ENCODE measurements around the gene NLGN2. TPM values are rescaled to one million over a fixed set of nuclear protein-coding genes. Genes with fewer than 3 reads are reported as not detected.

The NLGN2 gene
- total RNA-seq, 1 experiment from 2014 or later, result 2.2 TPM

DNA sequence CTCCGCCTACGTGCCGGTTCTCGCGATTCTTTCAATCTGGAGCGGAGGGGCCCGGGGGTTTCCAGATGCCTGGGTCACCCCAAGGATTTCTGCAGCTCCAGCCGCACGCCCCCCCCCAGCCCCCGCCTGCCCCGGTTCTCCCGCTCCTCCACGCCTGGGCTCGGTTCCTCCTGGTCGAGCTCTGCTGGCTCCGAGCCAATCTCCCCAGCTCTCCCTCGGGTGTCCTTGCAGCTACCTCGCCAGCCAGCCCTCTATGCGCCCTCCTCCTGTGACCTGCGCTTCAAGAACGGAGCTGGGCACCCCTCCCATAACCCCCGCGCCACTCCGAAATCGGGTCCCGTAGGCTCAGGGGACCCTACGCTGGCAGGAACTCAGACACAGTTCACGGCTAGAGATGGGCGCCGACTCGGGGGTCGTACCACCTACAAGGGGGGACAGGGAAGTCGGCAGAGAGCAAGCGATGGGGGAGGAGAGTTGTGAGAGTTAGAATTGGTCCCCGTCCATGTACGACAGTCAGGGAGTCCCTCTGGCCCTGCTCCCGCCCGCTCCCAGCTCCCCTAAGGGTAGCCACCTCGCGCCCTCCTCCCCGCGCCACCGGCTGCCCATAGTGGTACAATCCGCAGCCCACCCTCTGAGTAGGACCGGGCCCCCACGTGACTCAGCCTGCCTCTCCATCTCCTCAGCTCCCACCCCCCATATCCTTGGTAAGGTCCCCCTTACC is 32.6 kb downstream of the NLGN2 start:
- H3K27ac ChIP-seq, result no peak overlapping the region
- no peak overlapping the region for H3K4me3 ChIP-seq
- H3K4me1 ChIP-seq (replicated peaks), result peaks cover 34% of the 10 kb centered on the region
- peaks cover 51% of the 10 kb centered on the region for H3K27me3 ChIP-seq (replicated peaks)
- no peaks in the 10 kb centered on the region for H3K36me3 ChIP-seq
- no peak for DNase-seq (ENCODE audit: low read depth in 1 of 2, low spot score in 2 of 2)
- no peaks in the 10 kb centered on the region for H3K9me3 ChIP-seq (replicated peaks)

DNA sequence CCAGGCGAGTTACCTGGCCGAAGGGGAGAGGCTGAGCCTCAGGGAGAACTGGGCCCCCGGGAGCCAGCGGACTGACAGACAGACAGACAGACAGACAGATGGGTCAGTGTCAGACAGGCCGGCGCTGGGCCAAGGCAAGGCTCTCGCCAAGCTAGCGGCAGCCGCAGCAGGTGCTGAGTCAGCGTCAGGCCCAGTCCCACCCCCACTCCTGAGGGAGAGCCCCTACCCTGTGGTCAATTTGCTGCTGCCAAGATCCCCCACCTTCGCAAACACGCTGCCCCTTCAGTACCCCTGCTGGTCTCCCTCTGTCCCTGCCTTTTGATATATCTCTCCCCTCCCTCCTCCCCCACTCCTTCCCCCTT is 33.2 kb downstream of the NLGN2 start:
- Histone ChIP-seq H3K36me3 (no peaks in the 10 kb centered on the region), H3K4me3 (no peak overlapping the region), H3K27ac (no peak overlapping the region), H3K27me3 (replicated peaks) (peaks cover 50% of the 10 kb centered on the region), H3K9me3 (replicated peaks) (no peaks in the 10 kb centered on the region), H3K4me1 (replicated peaks) (peaks cover 28% of the 10 kb centered on the region)
- DNase-seq (ENCODE audit: low read depth in 1 of 2, low spot score in 2 of 2), result no peak

DNA sequence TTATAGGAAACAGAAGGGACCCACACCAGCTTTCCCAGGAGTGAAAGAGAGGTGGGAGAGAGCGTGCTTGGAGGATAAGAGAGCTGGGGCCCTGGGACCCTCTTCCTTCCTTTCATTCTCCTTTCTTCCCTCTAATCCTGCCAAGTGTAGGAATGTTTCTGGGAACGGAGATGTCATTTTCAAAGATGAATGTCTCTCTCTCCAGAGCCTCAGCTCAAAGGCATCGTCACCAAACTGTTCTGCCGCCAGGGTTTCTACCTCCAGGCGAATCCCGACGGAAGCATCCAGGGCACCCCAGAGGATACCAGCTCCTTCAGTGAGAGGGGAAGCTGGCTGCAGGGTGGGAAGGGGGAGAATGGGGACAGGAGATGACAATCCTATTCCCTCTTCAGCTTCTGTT is 33.6 kb downstream of the NLGN2 start:
- no peak overlapping the region for H3K27ac ChIP-seq
- peaks cover 51% of the 10 kb centered on the region for H3K27me3 ChIP-seq (replicated peaks)
- no peak for DNase-seq (ENCODE audit: low read depth in 1 of 2, low spot score in 2 of 2)
- no peaks in the 10 kb centered on the region for H3K9me3 ChIP-seq (replicated peaks)
- no peaks in the 10 kb centered on the region for H3K36me3 ChIP-seq
- no peak overlapping the region for H3K4me3 ChIP-seq
- H3K4me1 ChIP-seq (replicated peaks), result peaks cover 24% of the 10 kb centered on the region

DNA sequence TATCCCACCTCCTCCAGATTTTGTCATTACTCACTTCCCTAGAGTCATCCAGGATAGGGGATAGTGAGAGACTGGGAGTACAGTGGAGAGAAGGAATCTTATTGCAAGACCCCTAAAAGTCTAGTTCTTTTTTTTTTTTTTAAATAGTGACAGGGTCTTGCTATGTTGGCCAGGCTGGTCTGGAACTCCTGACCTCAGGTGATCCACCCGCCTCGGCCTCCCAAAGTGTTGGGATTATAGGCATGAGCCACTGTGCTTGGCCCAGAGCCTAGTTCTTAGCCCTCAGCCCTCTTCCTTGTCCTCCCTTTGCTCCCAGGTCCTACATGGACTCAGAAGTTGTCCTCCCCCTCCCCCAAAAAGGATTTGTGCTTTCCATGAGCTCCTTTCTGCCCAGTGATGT is 34.5 kb downstream of the NLGN2 start:
- DNase-seq (ENCODE audit: low read depth in 1 of 2, low spot score in 2 of 2), result no peak
- Histone ChIP-seq H3K4me1 (replicated peaks) (peaks cover 15% of the 10 kb centered on the region), H3K9me3 (replicated peaks) (no peaks in the 10 kb centered on the region), H3K36me3 (no peaks in the 10 kb centered on the region), H3K27ac (no peak overlapping the region), H3K4me3 (no peak overlapping the region), H3K27me3 (replicated peaks) (peaks cover 44% of the 10 kb centered on the region)

DNA sequence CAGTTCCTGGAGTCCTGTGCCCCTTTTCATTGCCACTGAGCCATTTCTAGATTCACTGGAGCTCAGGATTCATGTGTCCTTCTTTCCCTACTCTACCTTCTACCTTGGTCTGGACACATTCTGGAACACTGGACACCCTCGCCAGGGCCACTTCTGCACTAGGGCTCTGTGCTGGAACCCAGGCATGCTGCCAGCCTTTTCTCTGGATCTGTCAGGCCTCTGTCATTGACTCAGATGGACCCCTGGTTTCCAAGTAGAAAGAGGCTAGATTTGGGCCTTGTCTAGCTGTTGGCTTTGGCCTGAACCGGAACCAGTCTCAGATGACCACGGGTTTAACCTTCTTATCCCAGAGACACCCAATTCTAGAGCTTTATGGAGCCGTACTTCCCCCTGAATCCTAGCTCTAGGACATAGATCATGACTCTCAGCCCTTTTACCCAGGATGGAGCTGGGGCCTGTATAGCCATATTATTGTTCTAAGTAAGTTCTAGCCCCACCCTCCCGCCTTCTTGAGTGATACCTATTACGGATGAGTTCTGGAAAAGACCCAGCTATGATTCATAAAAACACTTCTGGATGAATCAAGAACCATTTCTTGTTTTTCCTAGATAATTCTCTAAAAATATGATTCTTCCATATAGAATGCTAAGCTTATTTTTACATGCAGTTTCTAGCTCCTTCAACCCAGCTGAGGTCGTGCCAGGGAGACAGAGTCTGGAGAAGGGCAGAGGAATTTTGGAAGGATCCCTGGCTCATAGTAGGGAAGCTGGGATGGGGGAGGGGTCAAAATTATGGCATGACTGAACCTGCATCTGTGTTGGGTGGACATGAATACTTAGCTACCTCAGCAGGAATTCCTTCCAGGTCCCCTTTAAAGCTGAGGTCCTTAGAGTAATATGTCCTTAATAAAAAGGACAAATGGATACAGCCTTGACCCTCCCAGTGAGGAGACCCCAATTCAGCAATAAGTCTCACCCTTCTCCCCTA is 36.1 kb downstream of the NLGN2 start:
- Histone ChIP-seq H3K9me3 (replicated peaks) (no peaks in the 10 kb centered on the region), H3K4me1 (replicated peaks) (peaks cover 11% of the 10 kb centered on the region), H3K27me3 (replicated peaks) (peaks cover 29% of the 10 kb centered on the region), H3K27ac (no peak overlapping the region), H3K36me3 (no peaks in the 10 kb centered on the region), H3K4me3 (no peak overlapping the region)
- DNase-seq (ENCODE audit: low read depth in 1 of 2, low spot score in 2 of 2), result no peak

DNA sequence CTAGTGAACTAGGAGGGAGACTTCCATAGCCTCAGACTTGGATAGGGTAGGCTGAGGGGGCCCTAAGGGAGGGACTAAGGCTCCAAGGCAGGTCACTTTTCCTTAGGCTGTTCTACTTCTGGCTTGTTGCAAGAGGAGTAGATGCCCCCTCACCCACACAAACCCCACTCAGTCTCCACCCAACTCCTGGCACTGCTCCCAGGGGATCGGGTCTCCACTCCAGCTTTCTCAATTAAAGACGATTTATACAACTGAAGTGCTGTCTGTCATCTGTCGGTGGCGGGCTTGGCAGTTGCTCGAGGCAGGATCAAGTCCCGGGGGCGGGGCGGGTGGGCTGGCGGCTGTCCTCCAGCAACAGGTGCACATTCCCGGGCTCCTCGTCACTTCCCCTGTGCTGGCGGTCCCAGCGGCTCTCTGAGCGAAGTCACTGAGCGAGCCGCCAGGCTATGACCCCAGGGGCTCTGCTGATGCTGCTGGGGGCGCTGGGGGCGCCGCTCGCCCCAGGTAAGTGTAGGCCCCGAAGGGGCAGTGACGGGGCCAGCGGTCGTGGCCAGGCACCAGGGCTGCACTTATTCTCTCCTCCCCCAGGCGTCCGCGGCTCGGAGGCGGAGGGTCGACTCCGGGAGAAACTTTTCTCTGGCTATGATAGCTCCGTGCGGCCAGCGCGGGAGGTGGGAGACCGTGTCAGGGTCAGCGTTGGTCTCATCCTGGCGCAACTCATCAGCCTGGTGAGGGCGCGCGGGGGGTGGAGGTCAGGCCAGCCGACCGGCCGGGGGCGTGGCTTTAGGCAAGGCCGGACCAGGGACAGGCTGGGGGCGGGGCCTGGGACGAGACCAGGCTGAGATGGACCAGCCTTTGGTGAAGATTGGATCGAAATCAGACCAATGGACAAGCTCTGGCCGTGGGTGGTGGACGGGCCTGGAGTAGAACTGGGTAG is 37.3 kb downstream of the NLGN2 start, which contains the start of gene CHRNB1:
Gene CHRNB1, plus strand, starts transcription at position 380 of the 937 bp plus-strand sequence. Its CDS starts 67 bp downstream, at position 447.
- no peak within 1 kb of the TSS for H3K27ac ChIP-seq
- H3K27me3 ChIP-seq (replicated peaks), result peaks cover 20% of the 10 kb centered on the region
- H3K9me3 ChIP-seq (replicated peaks), result no peaks in the 10 kb centered on the region
- H3K4me1 ChIP-seq (replicated peaks), result peaks cover 7% of the 10 kb centered on the region; the same call in 1 of the 2 replicates
- H3K36me3 ChIP-seq, result no peaks in the 10 kb centered on the region
- no peak for DNase-seq (ENCODE audit: low read depth in 1 of 2, low spot score in 2 of 2)
- H3K4me3 ChIP-seq, result no peak within 1 kb of the TSS

DNA sequence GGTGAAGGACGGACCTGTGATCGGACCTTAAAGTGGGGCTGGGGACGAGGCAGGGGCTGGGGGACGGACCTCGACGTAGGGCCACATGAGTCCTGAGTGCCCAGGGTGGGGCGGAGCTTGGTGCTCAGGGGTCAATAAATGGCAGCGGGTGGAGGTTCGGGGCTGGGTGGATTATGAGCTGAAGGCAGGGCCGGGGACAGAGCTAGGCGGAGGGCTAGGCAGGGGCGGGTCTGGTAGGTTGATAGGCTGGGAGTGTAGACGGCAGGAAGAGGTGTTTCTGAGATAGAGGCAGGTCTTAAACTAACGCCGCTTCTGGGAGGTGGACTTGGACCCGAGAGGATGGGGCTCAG is 37.9 kb downstream of the NLGN2 start:
- no peak for DNase-seq (ENCODE audit: low read depth in 1 of 2, low spot score in 2 of 2)
- H3K4me1 ChIP-seq (replicated peaks), result peaks cover 1% of the 10 kb centered on the region; the same call in 1 of the 2 replicates
- H3K9me3 ChIP-seq (replicated peaks), result no peaks in the 10 kb centered on the region
- no peak overlapping the region for H3K4me3 ChIP-seq
- H3K36me3 ChIP-seq, result no peaks in the 10 kb centered on the region
- no peak overlapping the region for H3K27ac ChIP-seq
- peaks cover 13% of the 10 kb centered on the region for H3K27me3 ChIP-seq (replicated peaks)

DNA sequence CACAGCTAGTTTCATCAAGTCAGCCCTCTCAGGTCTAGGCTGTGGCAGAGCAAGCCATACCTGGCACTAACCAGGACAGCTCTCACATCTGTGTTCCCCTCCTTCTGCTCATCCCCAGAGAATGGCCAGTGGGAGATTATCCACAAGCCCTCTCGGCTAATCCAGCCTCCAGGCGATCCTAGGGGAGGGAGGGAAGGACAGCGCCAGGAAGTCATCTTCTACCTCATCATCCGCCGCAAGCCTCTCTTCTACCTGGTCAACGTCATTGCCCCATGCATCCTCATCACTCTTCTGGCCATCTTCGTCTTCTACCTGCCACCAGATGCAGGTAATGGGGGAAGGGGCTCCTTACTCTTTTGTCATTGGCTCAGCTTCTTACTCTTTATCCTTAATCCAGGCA is 40.8 kb downstream of the NLGN2 start:
- Histone ChIP-seq H3K36me3 (no peaks in the 10 kb centered on the region), H3K4me1 (replicated peaks) (no peaks in the 10 kb centered on the region), H3K27ac (no peak overlapping the region), H3K27me3 (replicated peaks) (peaks cover 5% of the 10 kb centered on the region; the same call in 1 of the 2 replicates), H3K4me3 (no peak overlapping the region), H3K9me3 (replicated peaks) (no peaks in the 10 kb centered on the region)
- DNase-seq (ENCODE audit: low read depth in 1 of 2, low spot score in 2 of 2), result no peak

DNA sequence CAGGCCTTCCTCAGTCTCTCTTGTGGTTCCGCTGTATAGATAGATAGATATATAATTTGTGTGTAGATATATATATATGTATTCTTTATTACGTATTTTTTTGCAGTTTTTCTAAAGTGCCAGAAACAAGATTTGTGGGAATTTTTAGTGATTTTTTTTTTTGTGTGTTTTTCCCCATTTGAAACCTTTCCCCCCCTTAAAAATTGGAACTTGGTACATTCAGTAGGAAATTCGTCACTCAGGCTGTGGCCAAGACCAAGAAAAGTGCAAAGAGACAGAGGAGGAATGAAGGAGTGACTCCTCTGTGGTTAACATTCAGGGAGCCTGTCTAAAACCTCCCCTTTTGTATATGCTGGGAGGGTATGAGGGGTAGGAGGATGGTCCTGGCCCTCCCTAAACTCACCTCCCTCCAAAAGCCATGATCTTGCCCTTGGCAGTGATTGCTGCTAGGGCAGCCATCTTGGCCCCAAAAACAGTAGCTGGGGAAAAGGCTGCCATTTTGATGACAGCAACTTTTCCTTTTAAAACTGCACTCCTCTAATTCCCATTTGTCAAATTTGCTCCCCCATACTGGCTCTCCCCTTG is 52.4 kb downstream of the NLGN2 start:
- Histone ChIP-seq H3K9me3 (replicated peaks) (no peaks in the 10 kb centered on the region), H3K36me3 (peaks cover 24% of the 10 kb centered on the region), H3K4me3 (no peak overlapping the region), H3K4me1 (replicated peaks) (peaks cover 6% of the 10 kb centered on the region; the same call in 1 of the 2 replicates), H3K27me3 (replicated peaks) (no peaks in the 10 kb centered on the region), H3K27ac (no peak overlapping the region)
- DNase-seq (ENCODE audit: low read depth in 1 of 2, low spot score in 2 of 2), result no peak

DNA sequence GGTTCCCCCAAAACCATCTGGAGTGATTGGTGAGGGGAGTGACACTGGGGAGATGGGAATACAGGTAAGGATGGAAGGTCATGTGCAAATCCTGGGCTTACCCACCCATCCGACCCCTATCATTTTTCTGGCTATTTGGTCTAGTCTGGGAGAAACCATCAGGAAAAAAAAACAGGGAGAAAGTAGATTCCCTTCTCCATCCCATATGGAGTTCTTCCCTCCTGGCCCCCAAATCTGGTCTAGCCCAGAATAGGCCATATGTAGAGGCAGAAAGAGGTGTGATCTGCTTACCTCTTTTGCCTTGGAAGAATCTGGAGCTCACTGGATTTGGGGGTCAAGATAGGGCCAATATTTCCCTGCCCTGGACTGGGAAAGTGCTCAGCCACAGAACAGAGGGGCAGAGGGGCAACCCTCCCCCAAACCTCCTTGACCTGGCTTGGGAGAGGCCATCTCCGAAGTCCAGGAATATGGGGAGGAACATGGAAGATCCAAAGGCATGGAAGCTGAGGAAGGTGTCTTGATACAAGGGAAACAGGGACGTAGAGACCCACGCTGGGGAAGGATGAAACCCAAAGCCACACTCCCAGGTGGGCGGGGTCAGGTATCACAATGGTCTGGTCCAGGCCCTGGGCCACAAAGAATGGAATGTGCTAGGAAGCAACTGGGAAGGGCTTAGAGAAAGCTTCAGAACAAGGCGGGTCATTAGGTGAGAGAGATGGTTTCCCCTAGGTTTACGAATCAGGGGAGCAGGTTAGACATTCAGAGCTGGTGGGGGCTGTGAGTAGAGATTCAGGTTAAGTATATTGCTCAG is 53.4 kb downstream of the NLGN2 start:
- H3K27me3 ChIP-seq (replicated peaks), result no peaks in the 10 kb centered on the region
- no peaks in the 10 kb centered on the region for H3K9me3 ChIP-seq (replicated peaks)
- H3K27ac ChIP-seq, result no peak overlapping the region
- H3K36me3 ChIP-seq, result peaks cover 29% of the 10 kb centered on the region
- DNase-seq (ENCODE audit: low read depth in 1 of 2, low spot score in 2 of 2), result no peak
- H3K4me3 ChIP-seq, result no peak overlapping the region
- H3K4me1 ChIP-seq (replicated peaks), result peaks cover 6% of the 10 kb centered on the region; the same call in 1 of the 2 replicates

DNA sequence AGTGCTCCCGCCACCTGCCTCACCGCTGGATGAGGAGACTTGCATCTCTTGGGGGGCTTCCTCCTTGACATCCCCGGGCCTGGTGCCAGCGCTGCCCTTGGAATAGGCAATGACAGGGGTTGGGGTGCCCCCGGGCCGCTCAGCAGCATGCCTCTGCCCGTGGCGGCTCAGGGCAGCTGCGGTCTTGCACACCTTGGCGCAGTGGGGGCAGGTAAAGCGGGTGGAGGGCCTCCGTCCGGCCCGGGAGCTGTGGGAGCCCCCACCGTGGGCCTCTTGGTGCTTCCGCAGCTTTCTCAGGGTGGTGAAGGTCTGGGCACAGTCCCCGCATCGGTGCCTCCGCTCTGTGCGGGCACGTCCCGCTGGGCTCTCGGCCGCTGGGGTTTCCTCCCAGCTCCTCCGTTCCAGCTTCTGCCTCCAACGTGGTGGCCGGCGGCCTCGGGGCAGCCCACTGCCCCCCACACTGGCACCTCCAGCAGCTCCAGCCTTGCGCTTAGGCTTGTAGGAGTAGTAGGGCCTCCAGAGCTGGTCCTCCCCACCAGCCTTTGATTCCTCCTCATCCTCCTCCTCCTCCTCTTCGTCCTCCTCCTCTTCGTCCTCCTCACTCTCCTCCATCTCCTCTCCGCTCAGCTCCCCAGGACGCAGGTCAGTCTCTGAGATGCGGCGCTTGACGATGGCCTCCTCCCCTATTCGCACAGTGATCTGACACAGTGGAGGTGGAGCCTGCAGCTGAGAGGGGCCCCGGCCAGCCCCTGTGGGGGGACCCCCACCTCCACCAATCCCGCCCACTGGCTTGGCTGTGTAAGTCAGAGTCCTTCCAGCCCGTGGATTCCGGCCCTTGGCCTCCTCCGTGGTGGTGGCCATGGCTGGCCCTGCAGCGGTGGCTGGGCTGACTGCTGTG is 55.1 kb downstream of the NLGN2 start:
- no peak overlapping the region for H3K4me3 ChIP-seq
- no peaks in the 10 kb centered on the region for H3K27me3 ChIP-seq (replicated peaks)
- no peak for DNase-seq (ENCODE audit: low read depth in 1 of 2, low spot score in 2 of 2)
- no peaks in the 10 kb centered on the region for H3K9me3 ChIP-seq (replicated peaks)
- H3K4me1 ChIP-seq (replicated peaks), result no peaks in the 10 kb centered on the region
- H3K27ac ChIP-seq, result no peak overlapping the region
- H3K36me3 ChIP-seq, result peaks cover 43% of the 10 kb centered on the region

All from SJSA1 (cell line).